HepG2 (cell line): Measurements from ENCODE around the gene TTC4. TPM values are rescaled to one million over a fixed set of nuclear protein-coding genes. Genes with fewer than 3 reads are reported as not detected.

Source experiments
- ARHGAP35 ChIP-seq: sonication (generic); formaldehyde crosslinking; IDR thresholded peaks from 2 replicates; pipeline ENCODE4 v1.9.0; 2022; ENCODE audit warnings: mild to moderate bottlenecking, inconsistent platforms, moderate library complexity, missing genetic modification reagents, borderline replicate concordance
- BCL6 ChIP-seq: IDR thresholded peaks from 2 replicates; pipeline ENCODE4 v1.6.1; 2016; ENCODE audit warnings: missing genetic modification reagents, missing compliant biosample characterization
- CBFB ChIP-seq: sonication (generic); formaldehyde crosslinking; IDR thresholded peaks from 2 replicates; pipeline ENCODE4 v1.4.0; 2020; ENCODE audit warnings: missing genetic modification reagents
- CENPT ChIP-seq: sonication (generic); formaldehyde crosslinking; IDR thresholded peaks from 2 replicates; pipeline ENCODE4 v1.8.0; 2022; ENCODE audit warnings: low read depth, mild to moderate bottlenecking, moderate library complexity, missing genetic modification reagents
- GLI4 ChIP-seq: sonication (generic); formaldehyde crosslinking; IDR thresholded peaks from 2 replicates; pipeline ENCODE4 v1.5.1; 2020; ENCODE audit warnings: missing genetic modification reagents, mild to moderate bottlenecking, moderate library complexity, borderline replicate concordance
- HDAC2 ChIP-seq: sonication (generic); formaldehyde crosslinking; IDR thresholded peaks from 2 replicates; pipeline ENCODE4 v1.4.0; 2020; ENCODE audit warnings: missing genetic modification reagents
- HNRNPUL1 ChIP-seq: fragments of 200-400 bp; formaldehyde crosslinking; IDR thresholded peaks from 2 replicates; pipeline ENCODE4 v1.6.1; 2017; ENCODE audit warnings: low read depth, mild to moderate bottlenecking, low read length, moderate library complexity
- LCORL ChIP-seq, 2 experiments: fragments of 450-650 bp in 1 of 2; sonication (generic) in 1 of 2; formaldehyde crosslinking in 1 of 2; IDR thresholded peaks; 2 replicates each; pipeline versions ENCODE4 v1.5.0 to v1.6.1; 2017 to 2020; ENCODE audit warnings: antibody characterized with exemption in 1 of 2, missing genetic modification reagents in 1 of 2
- MEIS2 ChIP-seq: sonication (generic); formaldehyde crosslinking; IDR thresholded peaks from 2 replicates; pipeline ENCODE4 v1.9.0; 2021; ENCODE audit warnings: mild to moderate bottlenecking, missing genetic modification reagents
- SMAD1 ChIP-seq: sonication (generic); formaldehyde crosslinking; IDR thresholded peaks from 2 replicates; pipeline ENCODE4 v1.4.0; 2020; ENCODE audit warnings: missing genetic modification reagents, low read depth, mild to moderate bottlenecking, borderline replicate concordance
- ZNF12 ChIP-seq: sonication (generic); formaldehyde crosslinking; IDR thresholded peaks from 2 replicates; pipeline ENCODE4 v1.5.0; 2020; ENCODE audit warnings: missing genetic modification reagents
- ZNF205 ChIP-seq: IDR thresholded peaks from 2 replicates; pipeline ENCODE4 v1.6.1; 2018; ENCODE audit warnings: missing biosample characterization, missing genetic modification reagents
- ZNF350 ChIP-seq: sonication (generic); formaldehyde crosslinking; IDR thresholded peaks from 2 replicates; pipeline ENCODE4 v1.4.0; 2020; ENCODE audit warnings: mild to moderate bottlenecking, low read depth, missing genetic modification reagents, borderline replicate concordance
- ZNF432 ChIP-seq: sonication (generic); formaldehyde crosslinking; IDR thresholded peaks from 2 replicates; pipeline ENCODE4 v1.5.0; 2020; ENCODE audit warnings: missing genetic modification reagents, mild to moderate bottlenecking, borderline replicate concordance
- ZNF607 ChIP-seq: sonication (generic); formaldehyde crosslinking; IDR thresholded peaks from 2 replicates; pipeline ENCODE4 v1.5.1; 2020; ENCODE audit warnings: missing genetic modification reagents, mild to moderate bottlenecking, borderline replicate concordance
- ZSCAN12 ChIP-seq: sonication (generic); formaldehyde crosslinking; IDR thresholded peaks from 2 replicates; pipeline ENCODE4 v1.9.0; 2021; ENCODE audit warnings: mild to moderate bottlenecking, missing genetic modification reagents
- ZZZ3 ChIP-seq: sonication (generic); formaldehyde crosslinking; IDR thresholded peaks from 2 replicates; pipeline ENCODE4 v1.4.0; 2020; ENCODE audit warnings: missing genetic modification reagents, mild to moderate bottlenecking, borderline replicate concordance
- polyA plus RNA-seq, 8 experiments: library from polyadenylated mRNA; depleted of rRNA in 3 of 8; stranded (reverse) in 7 of 8; unstranded in 1 of 8; fragments of >200 nt; fragmentation: Illumina TruSeq in 4 of 8; extraction: Trizol in 4 of 8; gene quantifications; 2 replicates each; pipeline versions ENCODE4 v1.2.1 to v1.2.3, GENCODE V29; 2011 to 2016; ENCODE audit warnings: low read depth in 4 of 8, missing spikeins in 1 of 8, mixed read lengths in 1 of 8; ENCODE audit not compliant: insufficient read depth in 1 of 8
- total RNA-seq, 5 experiments: library from RNA; depleted of rRNA; stranded (reverse); fragments of >200 nt; fragmentation: Illumina TruSeq; extraction: Trizol; gene quantifications; 2 replicates each; pipeline ENCODE4 v1.2.3, GENCODE V29; 2016; ENCODE audit warnings: low read depth in 1 of 5
- TF ChIP-seq, protein P1 (sequence below): sonication (generic); formaldehyde crosslinking; IDR thresholded peaks from 2 replicates; pipeline ENCODE4 v1.4.0; 2020; ENCODE audit warnings: missing genetic modification reagents
- TF ChIP-seq, protein P2 (sequence below): sonication (generic); formaldehyde crosslinking; IDR thresholded peaks from 2 replicates; pipeline ENCODE4 v1.4.0; 2020; ENCODE audit warnings: missing genetic modification reagents, mild to moderate bottlenecking, borderline replicate concordance
- TF ChIP-seq, protein P3 (sequence below): sonication (generic); formaldehyde crosslinking; IDR thresholded peaks from 2 replicates; pipeline ENCODE4 v1.4.0; 2020; ENCODE audit warnings: missing genetic modification reagents
- TF ChIP-seq, protein P4 (sequence below): sonication (generic); formaldehyde crosslinking; IDR thresholded peaks from 2 replicates; pipeline ENCODE4 v1.4.0; 2020; ENCODE audit warnings: missing genetic modification reagents
- TF ChIP-seq, protein P5 (sequence below): IDR thresholded peaks from 2 replicates; pipeline ENCODE4 v1.6.1; 2016; ENCODE audit warnings: low read depth, borderline replicate concordance

Gene TTC4
- total and polyA plus RNA-seq, 2 of the 13 experiments (the other 11 are each of a cell fraction or from before 2014, with no cell fraction given) = 13.1 to 24.7 TPM

DNA sequence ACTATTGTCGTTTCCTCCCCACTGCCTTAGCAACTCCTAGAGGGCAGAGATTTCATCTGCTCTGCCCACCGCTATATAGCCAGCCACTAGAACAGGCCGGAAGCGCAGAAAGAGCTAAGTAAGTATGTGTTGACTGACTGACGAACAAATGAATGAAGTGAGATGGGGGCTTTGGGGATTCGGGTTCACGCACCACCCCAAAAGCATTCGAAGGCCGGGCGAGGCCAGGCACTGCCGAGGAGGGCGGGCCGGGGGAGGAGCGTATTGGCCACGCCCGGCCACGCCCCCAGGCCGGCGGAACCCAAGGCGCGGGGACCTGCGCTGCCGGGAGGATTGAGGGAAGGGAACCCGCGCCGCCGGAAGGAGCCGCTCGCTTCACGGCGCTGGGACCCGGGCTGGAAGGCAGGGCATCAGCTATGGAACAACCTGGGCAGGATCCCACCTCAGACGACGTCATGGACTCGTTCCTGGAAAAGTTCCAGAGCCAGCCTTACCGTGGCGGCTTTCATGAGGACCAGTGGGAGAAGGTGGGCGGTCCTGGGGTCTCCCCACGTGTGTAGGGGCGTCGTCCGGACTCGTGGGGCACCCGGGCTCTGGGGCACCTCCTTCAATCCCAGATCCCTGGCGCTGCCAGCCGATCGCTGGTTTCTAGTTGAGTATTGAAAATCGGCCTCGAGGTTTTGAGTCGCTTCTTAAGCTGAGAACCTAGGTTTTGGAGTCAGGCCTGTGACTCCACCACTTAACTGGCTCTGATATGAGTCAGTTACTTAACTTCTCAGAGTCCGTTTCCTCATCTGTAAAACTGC is at the start of gene TTC4 (continued):
- TF ChIP-seq ZNF350 (CRISPR knock-in tag) = peak; percentile 93
- peak; percentile 73 for TF ChIP-seq BCL6
- TF ChIP-seq ZNF12 (CRISPR knock-in tag) = peak; percentile 77; the same call in 1 of the 2 replicates
- TF ChIP-seq, protein P1, sequence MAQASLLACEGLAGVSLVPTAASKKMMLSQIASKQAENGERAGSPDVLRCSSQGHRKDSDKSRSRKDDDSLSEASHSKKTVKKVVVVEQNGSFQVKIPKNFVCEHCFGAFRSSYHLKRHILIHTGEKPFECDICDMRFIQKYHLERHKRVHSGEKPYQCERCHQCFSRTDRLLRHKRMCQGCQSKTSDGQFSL (CRISPR knock-in tag) = 0 out of 2 replicates have a peak, but pooled peaks have one; percentile 51
- TF ChIP-seq MEIS2 (CRISPR knock-in tag) = peak; percentile 84; the same call in 1 of the 2 replicates
- TF ChIP-seq, protein P2, sequence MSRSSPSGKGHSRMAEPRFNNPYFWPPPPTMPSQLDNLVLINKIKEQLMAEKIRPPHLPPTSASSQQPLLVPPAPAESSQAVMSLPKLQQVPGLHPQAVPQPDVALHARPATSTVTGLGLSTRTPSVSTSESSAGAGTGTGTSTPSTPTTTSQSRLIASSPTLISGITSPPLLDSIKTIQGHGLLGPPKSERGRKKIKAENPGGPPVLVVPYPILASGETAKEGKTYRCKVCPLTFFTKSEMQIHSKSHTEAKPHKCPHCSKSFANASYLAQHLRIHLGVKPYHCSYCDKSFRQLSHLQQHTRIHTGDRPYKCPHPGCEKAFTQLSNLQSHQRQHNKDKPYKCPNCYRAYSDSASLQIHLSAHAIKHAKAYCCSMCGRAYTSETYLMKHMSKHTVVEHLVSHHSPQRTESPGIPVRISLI (CRISPR knock-in tag) = peak; percentile 50; the same call in 1 of the 2 replicates
- no peak; the same call in 1 of the 2 replicates for TF ChIP-seq ARHGAP35 (CRISPR knock-in tag)
- 0 out of 2 replicates have a peak, but pooled peaks have one; percentile 82 for TF ChIP-seq SMAD1 (CRISPR knock-in tag)
- TF ChIP-seq CBFB (CRISPR knock-in tag) = peak; percentile 93
- TF ChIP-seq, protein P3, sequence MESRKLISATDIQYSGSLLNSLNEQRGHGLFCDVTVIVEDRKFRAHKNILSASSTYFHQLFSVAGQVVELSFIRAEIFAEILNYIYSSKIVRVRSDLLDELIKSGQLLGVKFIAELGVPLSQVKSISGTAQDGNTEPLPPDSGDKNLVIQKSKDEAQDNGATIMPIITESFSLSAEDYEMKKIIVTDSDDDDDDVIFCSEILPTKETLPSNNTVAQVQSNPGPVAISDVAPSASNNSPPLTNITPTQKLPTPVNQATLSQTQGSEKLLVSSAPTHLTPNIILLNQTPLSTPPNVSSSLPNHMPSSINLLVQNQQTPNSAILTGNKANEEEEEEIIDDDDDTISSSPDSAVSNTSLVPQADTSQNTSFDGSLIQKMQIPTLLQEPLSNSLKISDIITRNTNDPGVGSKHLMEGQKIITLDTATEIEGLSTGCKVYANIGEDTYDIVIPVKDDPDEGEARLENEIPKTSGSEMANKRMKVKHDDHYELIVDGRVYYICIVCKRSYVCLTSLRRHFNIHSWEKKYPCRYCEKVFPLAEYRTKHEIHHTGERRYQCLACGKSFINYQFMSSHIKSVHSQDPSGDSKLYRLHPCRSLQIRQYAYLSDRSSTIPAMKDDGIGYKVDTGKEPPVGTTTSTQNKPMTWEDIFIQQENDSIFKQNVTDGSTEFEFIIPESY = no peak
- TF ChIP-seq, protein P4, sequence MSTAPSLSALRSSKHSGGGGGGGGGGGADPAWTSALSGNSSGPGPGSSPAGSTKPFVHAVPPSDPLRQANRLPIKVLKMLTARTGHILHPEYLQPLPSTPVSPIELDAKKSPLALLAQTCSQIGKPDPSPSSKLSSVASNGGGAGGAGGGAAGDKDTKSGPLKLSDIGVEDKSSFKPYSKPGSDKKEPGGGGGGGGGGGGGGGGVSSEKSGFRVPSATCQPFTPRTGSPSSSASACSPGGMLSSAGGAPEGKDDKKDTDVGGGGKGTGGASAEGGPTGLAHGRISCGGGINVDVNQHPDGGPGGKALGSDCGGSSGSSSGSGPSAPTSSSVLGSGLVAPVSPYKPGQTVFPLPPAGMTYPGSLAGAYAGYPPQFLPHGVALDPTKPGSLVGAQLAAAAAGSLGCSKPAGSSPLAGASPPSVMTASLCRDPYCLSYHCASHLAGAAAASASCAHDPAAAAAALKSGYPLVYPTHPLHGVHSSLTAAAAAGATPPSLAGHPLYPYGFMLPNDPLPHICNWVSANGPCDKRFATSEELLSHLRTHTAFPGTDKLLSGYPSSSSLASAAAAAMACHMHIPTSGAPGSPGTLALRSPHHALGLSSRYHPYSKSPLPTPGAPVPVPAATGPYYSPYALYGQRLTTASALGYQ (CRISPR knock-in tag) = peak; percentile 52; the same call in 1 of the 2 replicates
- peak; percentile 85; the same call in 1 of the 2 replicates for TF ChIP-seq ZNF607 (CRISPR knock-in tag)
- no peak for TF ChIP-seq LCORL (IDR thresholded peaks at IDR 0.05)
- peak; percentile 87 for TF ChIP-seq LCORL (CRISPR knock-in tag; IDR thresholded peaks at IDR 0.05)
- TF ChIP-seq HNRNPUL1 = no peak
- TF ChIP-seq ZNF205 (CRISPR knock-in tag) = 0 out of 2 replicates have a peak, but pooled peaks have one; percentile 44
- TF ChIP-seq CENPT = no peak
- TF ChIP-seq, protein P5, sequence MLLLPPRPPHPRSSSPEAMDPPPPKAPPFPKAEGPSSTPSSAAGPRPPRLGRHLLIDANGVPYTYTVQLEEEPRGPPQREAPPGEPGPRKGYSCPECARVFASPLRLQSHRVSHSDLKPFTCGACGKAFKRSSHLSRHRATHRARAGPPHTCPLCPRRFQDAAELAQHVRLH (CRISPR knock-in tag) = no peak
- peak; percentile 87; the same call in 1 of the 2 replicates for TF ChIP-seq ZZZ3 (CRISPR knock-in tag)
- no peak for TF ChIP-seq ZNF432 (CRISPR knock-in tag)
- TF ChIP-seq ZSCAN12 = peak; percentile 58; the same call in 1 of the 2 replicates
- peak; percentile 81 for TF ChIP-seq HDAC2 (CRISPR knock-in tag)
- 0 out of 2 replicates have a peak, but pooled peaks have one; percentile 7 for TF ChIP-seq GLI4 (CRISPR knock-in tag)
